DOHH2 (cell line): ENCODE results near the gene POLR2B.

Experiments
- CTCF ChIP-seq: fragments of 200-600 bp; sonication (generic); IDR thresholded peaks from one replicate; pipeline ENCODE4 v1.5.1; 2014; ENCODE audit warnings: antibody characterized with exemption, mild to moderate bottlenecking, low read depth, low read length; ENCODE audit not compliant: poor library complexity, severe bottlenecking
- EZH2phosphoT487 ChIP-seq: fragments of 200-600 bp; sonication (generic); IDR thresholded peaks from 2 replicates; pipeline ENCODE4 v1.6.1; 2017; ENCODE audit warnings: borderline replicate concordance, mild to moderate bottlenecking, antibody characterized with exemption, low read length, moderate library complexity, mixed read lengths

- no peak for TF ChIP-seq EZH2phosphoT487
- TF ChIP-seq CTCF = no peak
Measured at GRCh38 chr4:56986192-56986591, 7.5 kb downstream of the POLR2B start.
